ENCODE measurements around the gene ARID4B. TPM values are rescaled to one million over a fixed set of nuclear protein-coding genes. Genes with fewer than 3 reads are reported as not detected.

The ARID4B gene
- total RNA-seq, 1 experiment from 2014 or later = 48.7 TPM

DNA sequence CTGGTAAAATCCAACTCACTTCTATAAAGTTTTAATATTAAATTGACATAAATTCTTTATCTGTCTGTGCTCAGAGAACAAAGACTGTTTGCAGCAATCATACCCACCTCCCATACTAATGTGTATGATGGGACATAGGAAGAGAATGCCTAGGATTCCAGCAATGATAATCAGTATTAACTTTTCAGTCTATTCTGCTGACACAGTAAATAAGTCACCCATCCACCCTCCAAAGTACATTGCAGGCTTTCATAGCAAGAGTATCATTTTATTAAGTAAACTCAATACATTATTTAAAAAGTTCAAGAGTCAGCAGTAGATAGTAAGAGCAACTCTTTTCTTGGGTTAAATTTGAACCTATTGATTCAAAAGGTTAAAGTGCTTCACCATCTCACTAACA lies 175.7 kb downstream of the ARID4B start:
- BruUV-seq (replicated peaks) = no TSS peak
- H3K36me3 Mint-ChIP-seq (ENCODE audit: insufficient read depth, unreplicated experiment) = peaks cover 20% of the 10 kb centered on the region

DNA sequence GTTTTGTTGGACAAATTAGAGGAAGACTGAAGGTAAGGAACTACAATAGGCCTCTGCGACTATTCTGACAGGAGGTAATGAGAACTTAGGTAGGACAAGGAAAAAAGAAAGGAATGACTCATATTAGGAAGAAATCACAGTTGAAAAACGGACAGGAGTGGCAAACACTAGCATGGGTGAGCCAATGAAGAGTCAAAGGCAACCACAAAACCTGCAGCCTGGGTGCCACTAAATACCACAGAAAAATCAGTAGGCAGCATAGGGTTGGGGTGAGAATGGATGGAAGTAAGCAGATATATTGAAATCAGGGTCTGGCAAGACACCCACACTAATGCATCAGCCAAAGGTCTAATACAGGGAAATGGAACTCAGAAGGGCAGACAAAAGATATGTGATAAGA lies 176.9 kb downstream of the ARID4B start:
- intact Hi-C loops (cut with micrococcal nuclease) = no loop called here
- POLR2A ChIA-PET = interaction anchor here (0.6 to 3.7 kb wide), 5 partner anchors 10 to 337 kb away, joined by 3 to 26 read pairs (median 3); partner anchors contain the start of gene RBM34
- Mint-ChIP-seq H3K27ac (ENCODE audit: low read depth, unreplicated experiment) (peak overlapping the region; percentile 5), H3K4me3 (ENCODE audit: unreplicated experiment) (no peak overlapping the region), H3K36me3 (ENCODE audit: insufficient read depth, unreplicated experiment) (peaks cover 29% of the 10 kb centered on the region), H3K9me3 (ENCODE audit: unreplicated experiment) (no peaks in the 10 kb centered on the region), H3K27me3 (ENCODE audit: insufficient read depth, unreplicated experiment) (no peaks in the 10 kb centered on the region), H3K4me1 (ENCODE audit: insufficient read depth, unreplicated experiment) (peaks cover 12% of the 10 kb centered on the region)
- no TSS peak for BruUV-seq (replicated peaks)
- no peak for TF ChIP-seq CTCF (IDR thresholded peaks at IDR 0.05; ENCODE audit: unreplicated experiment)
- CTCF ChIA-PET = interaction anchor here (0.6 to 1.0 kb wide), 2 partner anchors 8 to 48 kb away, joined by 3 to 4 read pairs; no protein-coding TSS in a partner anchor
- no peak for DNase-seq (ENCODE audit: unreplicated experiment)

More for the DNA sequence above, 175.7 kb downstream of the ARID4B start:
- no peaks in the 10 kb centered on the region for H3K27me3 Mint-ChIP-seq (ENCODE audit: insufficient read depth, unreplicated experiment)
- intact Hi-C loops (cut with micrococcal nuclease) = no loop called here
- ChIA-PET CTCF (interaction anchor here (0.6 to 0.7 kb wide), 3 partner anchors 117 to 1029 kb away, joined by 3 to 4 read pairs (median 3); no protein-coding TSS in a partner anchor), POLR2A (interaction anchor here (0.9 to 3.7 kb wide), 6 partner anchors 9 to 674 kb away, joined by 3 to 26 read pairs (median 5); partner anchors contain the start of genes RBM34 and TOMM20)
- H3K4me1 Mint-ChIP-seq (ENCODE audit: insufficient read depth, unreplicated experiment) = peaks cover 12% of the 10 kb centered on the region
- no peak for TF ChIP-seq CTCF (IDR thresholded peaks at IDR 0.05; ENCODE audit: unreplicated experiment)
- DNase-seq (ENCODE audit: unreplicated experiment) = no peak
- no peak overlapping the region for H3K27ac Mint-ChIP-seq (ENCODE audit: low read depth, unreplicated experiment)
- H3K9me3 Mint-ChIP-seq (ENCODE audit: unreplicated experiment) = no peaks in the 10 kb centered on the region
- H3K4me3 Mint-ChIP-seq (ENCODE audit: unreplicated experiment) = no peak overlapping the region

- Mint-ChIP-seq H3K9me3 (ENCODE audit: unreplicated experiment) (no peaks in the 10 kb centered on the region), H3K4me3 (ENCODE audit: unreplicated experiment) (no peak overlapping the region), H3K36me3 (ENCODE audit: insufficient read depth, unreplicated experiment) (peaks cover 39% of the 10 kb centered on the region), H3K4me1 (ENCODE audit: insufficient read depth, unreplicated experiment) (peaks cover 12% of the 10 kb centered on the region), H3K27me3 (ENCODE audit: insufficient read depth, unreplicated experiment) (no peaks in the 10 kb centered on the region), H3K27ac (ENCODE audit: low read depth, unreplicated experiment) (peak overlapping the region; percentile 5)
- DNase-seq (ENCODE audit: unreplicated experiment) = no peak
- TF ChIP-seq CTCF (IDR thresholded peaks at IDR 0.05; ENCODE audit: unreplicated experiment) = no peak
- POLR2A ChIA-PET = interaction anchor here (0.5 to 3.7 kb wide), 5 partner anchors 11 to 860 kb away, joined by 3 to 26 read pairs (median 3); partner anchors contain the start of genes RBM34 and TOMM20
- CTCF ChIA-PET = interaction anchor here (0.6 kb wide), 1 partner anchor 41 kb away, joined by 3 read pairs; no protein-coding TSS in a partner anchor
- no TSS peak for BruUV-seq (replicated peaks)
- intact Hi-C loops (cut with micrococcal nuclease) = no loop called here
Observed at GRCh38 chr1:235149824-235150223, 178.2 kb downstream of the ARID4B start.

DNA sequence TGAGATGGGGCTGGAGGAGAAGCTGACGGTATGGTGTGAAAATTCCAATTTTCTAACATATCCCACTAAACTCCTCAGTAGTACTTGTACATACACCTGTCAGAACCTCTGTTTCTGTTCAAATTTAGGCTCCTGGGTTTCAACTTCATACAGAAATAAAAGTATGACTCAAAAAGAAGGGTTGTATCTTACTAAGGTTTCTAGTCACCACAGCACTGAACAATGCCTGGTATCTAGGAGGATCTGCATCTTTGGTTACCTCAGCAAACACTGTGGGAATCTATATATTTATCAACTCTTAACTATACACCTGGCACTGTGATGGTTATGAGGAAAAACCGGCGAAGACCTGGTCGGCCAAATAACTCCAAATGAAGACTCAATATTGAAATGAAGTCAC lies 180.7 kb downstream of the ARID4B start:
- ChIA-PET CTCF (interaction anchor here (0.6 to 3.5 kb wide), 2 partner anchors 12 to 825 kb away, joined by 3 to 15 read pairs; partner anchors contain the start of gene RBM34), POLR2A (interaction anchor here (0.6 to 4.1 kb wide), 9 partner anchors 8 to 299 kb away, joined by 3 to 30 read pairs (median 4); partner anchors contain the start of gene RBM34)
- Mint-ChIP-seq H3K27me3 (ENCODE audit: insufficient read depth, unreplicated experiment) (no peaks in the 10 kb centered on the region), H3K36me3 (ENCODE audit: insufficient read depth, unreplicated experiment) (peaks cover 64% of the 10 kb centered on the region), H3K27ac (ENCODE audit: low read depth, unreplicated experiment) (no peak overlapping the region), H3K4me1 (ENCODE audit: insufficient read depth, unreplicated experiment) (peaks cover 12% of the 10 kb centered on the region), H3K4me3 (ENCODE audit: unreplicated experiment) (no peak overlapping the region), H3K9me3 (ENCODE audit: unreplicated experiment) (no peaks in the 10 kb centered on the region)
- no TSS peak for BruUV-seq (replicated peaks)
- intact Hi-C loops (cut with micrococcal nuclease) = no loop called here
- no peak for DNase-seq (ENCODE audit: unreplicated experiment)
- no peak for TF ChIP-seq CTCF (IDR thresholded peaks at IDR 0.05; ENCODE audit: unreplicated experiment)

All from MCF 10A (cell line).